GM12878 (cell line): ENCODE results near the gene CYP46A1. TPM values are rescaled to one million over a fixed set of nuclear protein-coding genes. Genes with fewer than 3 reads are reported as not detected.

Experiments used
- ATAC-seq: fragments of 200-7000 bp; cut with Tn5 transposase; 3 replicates; pipeline ENCODE4 v1.9.1; 2020; ENCODE audit warnings: mild to moderate bottlenecking, moderate library complexity
- BruUV-seq: library from RNA; stranded (reverse); fragments of 400-500 nt; replicated peaks from 2 replicates; lab custom pipeline; 2021; lab: Mats Ljungman, UMichigan
- CTCF ChIA-PET: fragments of 300-600 bp; sonication (Branson Sonifier 250); formaldehyde crosslinking; extraction: SDS; loops from one replicate; lab custom pipeline; 2021; ENCODE audit warnings: inconsistent platforms; lab: Yijun Ruan, JAX
- POLR2A ChIA-PET: fragments of 350-600 bp; formaldehyde crosslinking; extraction: SDS; loops from one replicate; lab custom pipeline; 2021; ENCODE audit warnings: inconsistent platforms; lab: Charles Lee
- RAD21 ChIA-PET: fragments of 300-600 bp; sonication (Branson Sonifier 250); formaldehyde crosslinking; loops from one replicate; lab custom pipeline; 2023; ENCODE audit warnings: antibody characterized with exemption; ENCODE audit not compliant: unreplicated experiment; lab: Charles Lee
- SMC1A ChIA-PET: fragments of 300-600 bp; sonication (Branson Sonifier 250); formaldehyde crosslinking; loops from one replicate; lab custom pipeline; 2023; ENCODE audit not compliant: unreplicated experiment, uncharacterized antibody; lab: Charles Lee
- DNase-seq: peaks from one replicate; pipeline ENCODE4 v3.0.0-alpha.2; 2011; ENCODE audit warnings: low read depth, low spot score
- FAIRE-seq: peaks from 3 replicates; lab custom pipeline; 2011; peaks lifted over from hg19 to GRCh38; lab: Jason Lieb, UNC
- H2AFZ ChIP-seq: 2 replicates; pipeline ENCODE4 v1.6.0; 2011; ENCODE audit warnings: low read depth, low read length, control low read depth; ENCODE audit not compliant: control insufficient read depth
- H3K27ac ChIP-seq: 2 replicates; pipeline ENCODE4 v1.5.1; 2011; ENCODE audit warnings: control low read depth; ENCODE audit not compliant: control insufficient read depth, insufficient read depth
- H3K27me3 ChIP-seq, 2 experiments: replicated peaks in 1 of 2; 2 replicates each; pipeline versions ENCODE4 v1.6.0 to v1.6.1; 2011; ENCODE audit warnings: low read length in 1 of 2; ENCODE audit not compliant: control insufficient read depth in 2 of 2, insufficient read depth in 2 of 2
- H3K36me3 ChIP-seq, 2 experiments: 2 replicates each; pipeline ENCODE4 v1.5.1; 2011; ENCODE audit warnings: low read length in 1 of 2; ENCODE audit not compliant: control insufficient read depth in 2 of 2, insufficient read depth in 2 of 2
- H3K4me1 ChIP-seq: 2 replicates; pipeline ENCODE4 v1.6.1; 2011; ENCODE audit warnings: mild to moderate bottlenecking, low read length, moderate library complexity, mixed read lengths; ENCODE audit not compliant: control insufficient read depth, insufficient read depth
- H3K4me2 ChIP-seq: 2 replicates; pipeline ENCODE4 v1.6.0; 2011; ENCODE audit warnings: control low read depth; ENCODE audit not compliant: control insufficient read depth, insufficient read depth
- H3K4me3 ChIP-seq: fragments of 200-600 bp; sonication (generic); 2 replicates; pipeline ENCODE4 v1.5.1; 2016
- H3K79me2 ChIP-seq: 2 replicates; pipeline ENCODE4 v1.6.0; 2011; ENCODE audit warnings: low read length; ENCODE audit not compliant: control insufficient read depth, insufficient read depth
- H3K9ac ChIP-seq: 2 replicates; pipeline ENCODE4 v1.8.0; 2011; ENCODE audit warnings: low read length, control low read depth, mixed read lengths; ENCODE audit not compliant: control insufficient read depth, insufficient read depth
- H3K9me3 ChIP-seq: replicated peaks from 3 replicates; pipeline ENCODE4 v1.5.1; 2011; ENCODE audit warnings: mild to moderate bottlenecking, low read length; ENCODE audit not compliant: control insufficient read depth, insufficient read depth
- H4K20me1 ChIP-seq: 2 replicates; pipeline ENCODE4 v1.6.0; 2011; ENCODE audit not compliant: control insufficient read depth, insufficient read depth
- ASH2L ChIP-seq: fragments of 300-600, 200-600 bp; sonication (generic); IDR thresholded peaks from 2 replicates; pipeline ENCODE4 v1.6.1; 2017; ENCODE audit warnings: low read depth, mild to moderate bottlenecking, borderline replicate concordance
- BRCA1 ChIP-seq: IDR thresholded peaks from 2 replicates; pipeline ENCODE4 v1.6.1; 2011; ENCODE audit warnings: low read depth, low read length, improper control_type of control experiment
- CBFB ChIP-seq: IDR thresholded peaks from 2 replicates; pipeline ENCODE4 v1.6.1; 2016; ENCODE audit warnings: antibody characterized with exemption, low read depth
- NFXL1 ChIP-seq: fragments of 450-650 bp; IDR thresholded peaks from 2 replicates; pipeline ENCODE4 v1.6.1; 2017; ENCODE audit warnings: antibody characterized with exemption, mild to moderate bottlenecking, borderline replicate concordance
- NFYB ChIP-seq: IDR thresholded peaks from 2 replicates; pipeline ENCODE4 v1.6.1; 2011; ENCODE audit warnings: low read depth, mild to moderate bottlenecking, low read length, improper control_type of control experiment, moderate library complexity; ENCODE audit not compliant: insufficient read depth
- POLR2A ChIP-seq: IDR thresholded peaks from 2 replicates; pipeline ENCODE4 v1.6.1; 2011; ENCODE audit warnings: low read depth, mild to moderate bottlenecking, low read length
- RB1 ChIP-seq: fragments of 450-650 bp; formaldehyde crosslinking; IDR thresholded peaks from 2 replicates; pipeline ENCODE4 v1.6.1; 2017; ENCODE audit warnings: mild to moderate bottlenecking, borderline replicate concordance
- SUZ12 ChIP-seq: fragments of 200-600 bp; sonication (generic); IDR thresholded peaks from one replicate; pipeline ENCODE4 v1.6.1; 2018; ENCODE audit warnings: antibody characterized with exemption, mild to moderate bottlenecking; ENCODE audit not compliant: unreplicated experiment
- TCF12 ChIP-seq: IDR thresholded peaks from 2 replicates; pipeline ENCODE4 v1.6.1; 2011; ENCODE audit warnings: low read depth, mild to moderate bottlenecking, low read length
- ZBED1 ChIP-seq: IDR thresholded peaks from 2 replicates; pipeline ENCODE4 v1.6.1; 2016; ENCODE audit warnings: borderline replicate concordance
- WGBS: methylation state at CpG from one replicate; pipeline ENCODE4 v1.1.6; 2016; ENCODE audit warnings: low lambda C conversion rate; ENCODE audit not compliant: insufficient replicate concordance, insufficient coverage; ENCODE audit errors: missing lambda C conversion rate; 5-methylcytosine and 5-hydroxymethylcytosine counted together
- in situ Hi-C: fragments of 300-500 bp; cut with MboI; formaldehyde crosslinking; loops from 9 replicates; pipeline ENCODE4 v1.14.3; 2018; ENCODE audit warnings: mixed read lengths
- intact Hi-C: fragments of 100-400 bp; cut with micrococcal nuclease; formaldehyde crosslinking; loops from one replicate; pipeline ENCODE4 v1.14.2; 2022; ENCODE audit not compliant: unreplicated experiment
- polyA plus RNA-seq, 11 experiments: library from polyadenylated mRNA; depleted of rRNA in 4 of 11; unstranded in 6 of 11; stranded (reverse) in 5 of 11; fragments of >200 nt; fragmentation: Nextera tagmentation in 4 of 11; fragmentation: Illumina TruSeq in 1 of 11; extraction: Ambion mirVana in 4 of 11; extraction: Trizol in 1 of 11; gene quantifications; 1 replicate in 1 of 11; 2 replicates in 10 of 11; pipeline versions ENCODE4 v1.2.1 to v1.2.3, GENCODE V29; 2011 to 2016; ENCODE audit warnings: inconsistent platforms in 2 of 11, missing spikeins in 2 of 11, low read depth in 1 of 11
- total RNA-seq, 4 experiments: library from RNA; depleted of rRNA in 3 of 4; stranded (reverse); fragments of >200 nt in 3 of 4; fragmentation: Illumina TruSeq in 1 of 4; extraction: Trizol in 1 of 4; gene quantifications; 2 replicates each; pipeline versions ENCODE4 v1.2.1 to v1.2.3, GENCODE V29; 2013 to 2021
- TF ChIP-seq, protein P1 (sequence below): fragments of 450-650 bp; IDR thresholded peaks from 2 replicates; pipeline ENCODE4 v1.6.1; 2017; ENCODE audit warnings: mild to moderate bottlenecking, moderate library complexity

Gene CYP46A1
- total and polyA plus RNA-seq, 10 of the 15 experiments (the other 5 are each of a cell fraction or from before 2014, with no cell fraction given) = 0.04 to 0.11 TPM; not detected in 8

DNA sequence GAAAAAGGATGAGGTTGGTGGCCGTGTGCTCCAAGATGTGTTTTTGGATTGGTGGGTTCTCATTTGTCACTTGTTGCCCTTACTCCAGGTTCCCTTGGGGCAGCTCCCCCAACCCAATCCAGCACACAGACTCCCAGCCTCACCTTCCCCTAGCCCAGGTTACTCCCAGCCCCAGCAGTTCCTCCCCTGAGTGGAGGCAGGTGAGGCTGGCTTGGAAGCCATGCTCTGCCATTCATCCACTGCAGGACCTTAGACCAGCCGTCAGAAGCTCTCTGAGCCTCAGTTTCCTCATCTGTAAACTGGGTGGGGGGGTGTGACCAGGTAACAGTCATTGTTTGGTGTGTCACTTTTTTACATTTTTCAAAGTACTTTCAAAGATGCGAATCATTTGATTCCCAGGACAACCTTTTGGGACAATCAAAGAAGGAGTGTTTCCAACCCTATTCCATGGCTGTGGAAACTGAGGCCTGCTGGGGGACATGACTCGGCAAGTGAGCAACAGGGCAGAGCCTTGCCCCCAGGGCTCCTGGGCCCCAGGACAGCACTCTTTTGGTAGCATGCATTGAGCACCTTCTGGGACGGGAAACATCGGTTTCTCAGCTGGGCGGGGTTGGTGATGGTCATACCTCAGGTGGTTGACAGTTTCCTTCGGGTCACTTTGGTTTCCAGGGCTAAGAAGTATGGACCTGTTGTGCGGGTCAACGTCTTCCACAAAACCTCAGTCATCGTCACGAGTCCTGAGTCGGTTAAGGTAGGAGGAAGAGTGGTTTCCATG is 7.2 kb downstream of the CYP46A1 start:
- intact Hi-C loops = no loop called here
- H3K4me3 ChIP-seq = no peak overlapping the region
- H4K20me1 ChIP-seq = no peaks in the 10 kb centered on the region; the same call in 1 of the 2 replicates
- ChIA-PET POLR2A (no interaction called here), RAD21 (no interaction called here), CTCF (no interaction called here), SMC1A (no interaction called here)
- FAIRE-seq = no peak
- WGBS = 52% methylated on average over 13 of the region's 13 CpGs
- H3K9ac ChIP-seq = no peak overlapping the region
- H3K4me1 ChIP-seq = no peaks in the 10 kb centered on the region
- H3K27ac ChIP-seq = no peak overlapping the region
- no peaks in the 10 kb centered on the region for H3K9me3 ChIP-seq
- no peak overlapping the region for H2AFZ ChIP-seq
- no peak for TF ChIP-seq ZBED1
- no peak for TF ChIP-seq NFYB
- TF ChIP-seq RB1 = no peak
- TF ChIP-seq CBFB = no peak
- no peak for TF ChIP-seq TCF12
- TF ChIP-seq, protein P1, sequence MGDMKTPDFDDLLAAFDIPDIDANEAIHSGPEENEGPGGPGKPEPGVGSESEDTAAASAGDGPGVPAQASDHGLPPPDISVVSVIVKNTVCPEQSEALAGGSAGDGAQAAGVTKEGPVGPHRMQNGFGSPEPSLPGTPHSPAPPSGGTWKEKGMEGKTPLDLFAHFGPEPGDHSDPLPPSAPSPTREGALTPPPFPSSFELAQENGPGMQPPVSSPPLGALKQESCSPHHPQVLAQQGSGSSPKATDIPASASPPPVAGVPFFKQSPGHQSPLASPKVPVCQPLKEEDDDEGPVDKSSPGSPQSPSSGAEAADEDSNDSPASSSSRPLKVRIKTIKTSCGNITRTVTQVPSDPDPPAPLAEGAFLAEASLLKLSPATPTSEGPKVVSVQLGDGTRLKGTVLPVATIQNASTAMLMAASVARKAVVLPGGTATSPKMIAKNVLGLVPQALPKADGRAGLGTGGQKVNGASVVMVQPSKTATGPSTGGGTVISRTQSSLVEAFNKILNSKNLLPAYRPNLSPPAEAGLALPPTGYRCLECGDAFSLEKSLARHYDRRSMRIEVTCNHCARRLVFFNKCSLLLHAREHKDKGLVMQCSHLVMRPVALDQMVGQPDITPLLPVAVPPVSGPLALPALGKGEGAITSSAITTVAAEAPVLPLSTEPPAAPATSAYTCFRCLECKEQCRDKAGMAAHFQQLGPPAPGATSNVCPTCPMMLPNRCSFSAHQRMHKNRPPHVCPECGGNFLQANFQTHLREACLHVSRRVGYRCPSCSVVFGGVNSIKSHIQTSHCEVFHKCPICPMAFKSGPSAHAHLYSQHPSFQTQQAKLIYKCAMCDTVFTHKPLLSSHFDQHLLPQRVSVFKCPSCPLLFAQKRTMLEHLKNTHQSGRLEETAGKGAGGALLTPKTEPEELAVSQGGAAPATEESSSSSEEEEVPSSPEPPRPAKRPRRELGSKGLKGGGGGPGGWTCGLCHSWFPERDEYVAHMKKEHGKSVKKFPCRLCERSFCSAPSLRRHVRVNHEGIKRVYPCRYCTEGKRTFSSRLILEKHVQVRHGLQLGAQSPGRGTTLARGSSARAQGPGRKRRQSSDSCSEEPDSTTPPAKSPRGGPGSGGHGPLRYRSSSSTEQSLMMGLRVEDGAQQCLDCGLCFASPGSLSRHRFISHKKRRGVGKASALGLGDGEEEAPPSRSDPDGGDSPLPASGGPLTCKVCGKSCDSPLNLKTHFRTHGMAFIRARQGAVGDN = no peak
- no peak for TF ChIP-seq POLR2A
- TF ChIP-seq SUZ12 = no peak
- TF ChIP-seq ASH2L = no peak
- TF ChIP-seq NFXL1 = no peak
- no peak for TF ChIP-seq BRCA1
- H3K4me2 ChIP-seq = no peak overlapping the region
- H3K79me2 ChIP-seq = no peaks in the 10 kb centered on the region
- DNase-seq = no peak
- in situ Hi-C loops = no loop called here
- H3K36me3 ChIP-seq = no peaks in the 10 kb centered on the region
- H3K27me3 ChIP-seq = no peaks in the 10 kb centered on the region; a peak in 4 of 4 replicates
- no TSS peak for BruUV-seq
- ATAC-seq = no peak
